WTC11 (cell line): ENCODE results near the gene RAD50. TPM values are rescaled to one million over a fixed set of nuclear protein-coding genes. Genes with fewer than 3 reads are reported as not detected.

Source experiments
- ATAC-seq: fragments of 200-7000 bp; cut with Tn5 transposase; 2 replicates; pipeline ENCODE4 v1.10.0; 2021; ENCODE audit warnings: mild to moderate bottlenecking, moderate library complexity
- CTCF ChIA-PET: fragments of 300-600 bp; sonication (Branson Sonifier 250); formaldehyde crosslinking; loops from one replicate; lab custom pipeline; 2021; ENCODE audit warnings: antibody characterized with exemption; lab: Charles Lee
- POLR2A ChIA-PET: fragments of 350-600 bp; sonication (Branson Sonifier 250); formaldehyde crosslinking; loops from one replicate; lab custom pipeline; 2021; ENCODE audit warnings: antibody characterized with exemption; lab: Charles Lee
- DNase-seq: peaks from one replicate; pipeline ENCODE4 v3.0.0; 2021; ENCODE audit warnings: low spot score
- H3K27ac Mint-ChIP-seq: 2 replicates; pipeline ENCODE4 v1.8.0; 2021; ENCODE audit warnings: mixed read lengths
- H3K27me3 Mint-ChIP-seq: 2 replicates; pipeline ENCODE4 v1.8.0; 2021; ENCODE audit warnings: low read depth, mild to moderate bottlenecking, moderate library complexity, mixed read lengths
- H3K36me3 Mint-ChIP-seq: 2 replicates; pipeline ENCODE4 v1.8.0; 2021; ENCODE audit warnings: mixed read lengths
- H3K4me1 Mint-ChIP-seq: 2 replicates; pipeline ENCODE4 v1.8.0; 2022; ENCODE audit warnings: mixed read lengths
- H3K4me3 Mint-ChIP-seq: 2 replicates; pipeline ENCODE4 v1.8.0; 2021; ENCODE audit warnings: mild to moderate bottlenecking, moderate library complexity, mixed read lengths
- H3K9me3 Mint-ChIP-seq: 2 replicates; pipeline ENCODE4 v1.8.0; 2021; ENCODE audit warnings: mixed read lengths
- AFF4 ChIP-seq: sonication (generic); formaldehyde crosslinking; IDR thresholded peaks from 2 replicates; pipeline ENCODE4 v1.8.1; 2023; ENCODE audit warnings: mild to moderate bottlenecking, missing genetic modification reagents, borderline replicate concordance
- CREM ChIP-seq: sonication (generic); formaldehyde crosslinking; IDR thresholded peaks from 2 replicates; pipeline ENCODE4 v1.8.1; 2022; ENCODE audit warnings: mild to moderate bottlenecking, missing genetic modification reagents, moderate library complexity
- CTCF ChIP-seq: fragments of 200-600 bp; IDR thresholded peaks from 2 replicates; pipeline ENCODE4 v1.8.0; 2022; ENCODE audit warnings: antibody characterized with exemption
- GRHL2 ChIP-seq: fragments of 250-450 bp; sonication (Bioruptor Pico); IDR thresholded peaks from 2 replicates; pipeline ENCODE4 v1.8.0; 2022; ENCODE audit warnings: mild to moderate bottlenecking, moderate library complexity; ENCODE audit not compliant: insufficient replicate concordance, severe bottlenecking
- JAZF1 ChIP-seq: fragments of 250-450 bp; sonication (Bioruptor Pico); IDR thresholded peaks from 2 replicates; pipeline ENCODE4 v1.9.0; 2021; ENCODE audit warnings: moderate library complexity, mild to moderate bottlenecking, inconsistent platforms
- MYBL2 ChIP-seq: sonication (generic); formaldehyde crosslinking; IDR thresholded peaks from 2 replicates; pipeline ENCODE4 v1.8.1; 2023; ENCODE audit warnings: mild to moderate bottlenecking, moderate library complexity, missing genetic modification reagents
- NR1H2 ChIP-seq: sonication (generic); formaldehyde crosslinking; IDR thresholded peaks from 2 replicates; pipeline ENCODE4 v1.9.0; 2021; ENCODE audit warnings: mild to moderate bottlenecking, moderate library complexity, missing genetic modification reagents
- PREB ChIP-seq: sonication (generic); formaldehyde crosslinking; IDR thresholded peaks from 2 replicates; pipeline ENCODE4 v1.8.1; 2022; ENCODE audit warnings: mild to moderate bottlenecking, missing genetic modification reagents, moderate library complexity, borderline replicate concordance
- RORB ChIP-seq: fragments of 250-450 bp; sonication (Bioruptor Pico); IDR thresholded peaks from 2 replicates; pipeline ENCODE4 v1.9.0; 2021; ENCODE audit warnings: mild to moderate bottlenecking
- SP1 ChIP-seq: sonication (generic); formaldehyde crosslinking; conservative IDR thresholded peaks from 2 replicates; pipeline ENCODE4 v1.8.1; 2022; ENCODE audit warnings: missing genetic modification reagents
- TCF7 ChIP-seq: sonication (generic); formaldehyde crosslinking; IDR thresholded peaks from 2 replicates; pipeline ENCODE4 v1.8.0; 2022; ENCODE audit warnings: mild to moderate bottlenecking, low read depth, missing genetic modification reagents, moderate library complexity
- TEAD1 ChIP-seq: sonication (generic); formaldehyde crosslinking; IDR thresholded peaks from 2 replicates; pipeline ENCODE4 v1.8.0; 2022; ENCODE audit warnings: mild to moderate bottlenecking, missing genetic modification reagents
- TP53 ChIP-seq: sonication (generic); formaldehyde crosslinking; IDR thresholded peaks from 2 replicates; pipeline ENCODE4 v1.8.1; 2023; ENCODE audit warnings: mild to moderate bottlenecking, missing genetic modification reagents
- ZNF425 ChIP-seq: fragments of 250-450 bp; sonication (Bioruptor Pico); conservative IDR thresholded peaks from 2 replicates; pipeline ENCODE4 v1.9.0; 2021; ENCODE audit warnings: mild to moderate bottlenecking
- ZNF671 ChIP-seq: fragments of 250-450 bp; sonication (Bioruptor Pico); IDR thresholded peaks from 2 replicates; pipeline ENCODE4 v1.8.0; 2021; ENCODE audit warnings: mild to moderate bottlenecking
- total RNA-seq: library from RNA; stranded (reverse); gene quantifications from 3 replicates; pipeline ENCODE4 v1.2.3, GENCODE V29; 2021

The RAD50 gene
- total RNA-seq, 1 experiment from 2014 or later, result 31.1 TPM

GRCh38 chr5:132681476-132681831 is 124.7 kb downstream of the RAD50 start:
- Mint-ChIP-seq H3K4me3 (no peak overlapping the region), H3K36me3 (no peaks in the 10 kb centered on the region), H3K27me3 (no peaks in the 10 kb centered on the region), H3K4me1 (peaks cover 6% of the 10 kb centered on the region), H3K9me3 (no peaks in the 10 kb centered on the region), H3K27ac (no peak overlapping the region)
- CTCF ChIA-PET, result no interaction called here
- POLR2A ChIA-PET, result no interaction called here
- no peak for DNase-seq
- no peak for TF ChIP-seq TP53 (CRISPR knock-in tag)
- TF ChIP-seq MYBL2, result no peak
- TF ChIP-seq NR1H2 (CRISPR knock-in tag), result no peak
- no peak for TF ChIP-seq RORB (CRISPR knock-in tag)
- TF ChIP-seq CTCF, result no peak
- TF ChIP-seq TEAD1 (CRISPR knock-in tag), result no peak
- no peak for TF ChIP-seq ZNF671 (CRISPR knock-in tag)
- TF ChIP-seq SP1 (CRISPR knock-in tag), result no peak
- TF ChIP-seq GRHL2, result no peak
- ATAC-seq, result no peak

- H3K27ac Mint-ChIP-seq, result no peak overlapping the region
- POLR2A ChIA-PET, result no interaction called here
Observed at GRCh38 chr5:132681983-132682382, 125.2 kb downstream of the RAD50 start.

More at GRCh38 chr5:132681983-132682382, 125.2 kb downstream of the RAD50 start:
- ATAC-seq (no peak), DNase-seq (no peak)
- Mint-ChIP-seq H3K9me3 (no peaks in the 10 kb centered on the region), H3K36me3 (no peaks in the 10 kb centered on the region), H3K27me3 (no peaks in the 10 kb centered on the region), H3K4me1 (peaks cover 6% of the 10 kb centered on the region), H3K4me3 (no peak overlapping the region)
- CTCF ChIA-PET, result no interaction called here
- TF ChIP-seq TCF7, result no peak
- no peak for TF ChIP-seq JAZF1 (CRISPR knock-in tag)
- no peak for TF ChIP-seq PREB
- TF ChIP-seq ZNF425 (CRISPR knock-in tag), result no peak
- TF ChIP-seq CREM (CRISPR knock-in tag), result no peak
- TF ChIP-seq AFF4 (CRISPR knock-in tag), result no peak
